NCI-H2107 (cell line): ENCODE measurements around the gene FLT4.

Source experiments
- DNase-seq: peaks from one replicate; lab custom pipeline; 2025; lab: John Stamatoyannopoulos, UW

FLT4 gene

DNA sequence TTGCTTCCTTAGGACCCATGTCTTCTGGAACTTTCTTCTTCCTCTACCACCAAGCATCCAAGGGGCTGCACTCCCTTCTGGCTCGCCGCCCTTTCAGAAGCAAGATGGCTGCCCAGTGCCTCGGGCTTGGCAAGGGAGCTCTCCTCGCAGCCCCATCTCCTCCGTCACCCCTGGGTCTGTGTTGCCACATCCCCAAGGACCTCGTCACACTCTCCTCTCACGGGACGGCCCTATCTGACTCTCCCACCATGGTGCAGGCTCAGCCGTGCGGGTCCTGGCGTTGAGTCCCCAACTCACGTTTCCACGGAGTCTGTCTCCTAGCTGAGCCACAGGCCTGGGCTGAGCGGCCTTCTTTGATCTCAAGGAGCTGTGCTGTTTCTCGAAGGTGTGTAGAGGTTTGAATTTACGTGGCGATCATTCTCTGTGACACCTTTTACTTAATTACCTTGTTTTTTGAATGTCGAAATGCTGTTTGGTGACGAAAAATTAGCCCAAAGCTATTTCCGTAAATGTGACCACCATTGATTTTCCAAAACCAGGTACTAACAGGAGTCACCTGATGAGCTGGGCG, 43.1 kb downstream of the FLT4 start:
- DNase-seq: no peak

DNA sequence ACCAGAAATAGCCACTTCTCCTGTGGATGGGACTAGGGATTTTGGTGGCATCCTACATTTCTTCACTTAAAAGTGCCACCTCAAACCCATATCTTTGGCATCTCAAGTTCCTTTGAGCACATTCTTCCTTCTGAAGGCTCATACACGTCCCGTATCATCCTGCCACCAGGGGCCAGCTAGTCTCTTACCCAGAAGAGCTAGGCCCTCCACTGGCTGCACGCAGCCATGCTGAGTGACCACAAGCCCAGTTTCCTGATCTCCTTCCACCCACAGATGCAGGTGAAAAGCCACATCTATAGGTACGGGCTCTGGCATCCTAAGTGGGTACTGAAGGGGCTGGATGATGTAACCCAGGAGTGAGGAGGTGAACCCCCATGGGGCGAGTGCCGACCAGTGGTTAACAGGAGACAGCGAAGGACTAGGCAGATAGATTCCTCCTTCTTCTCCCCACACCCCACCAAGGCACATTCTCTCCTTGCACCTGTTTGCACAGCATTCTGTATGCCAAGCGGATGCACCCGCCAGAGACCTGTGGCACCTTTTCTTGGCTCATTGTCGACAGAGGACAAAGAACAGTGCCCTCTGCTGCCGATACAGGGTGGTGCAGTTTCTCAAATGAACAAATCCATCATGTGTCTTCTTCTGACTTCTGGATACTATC, 43.7 kb downstream of the FLT4 start:
- DNase-seq: no peak

DNA sequence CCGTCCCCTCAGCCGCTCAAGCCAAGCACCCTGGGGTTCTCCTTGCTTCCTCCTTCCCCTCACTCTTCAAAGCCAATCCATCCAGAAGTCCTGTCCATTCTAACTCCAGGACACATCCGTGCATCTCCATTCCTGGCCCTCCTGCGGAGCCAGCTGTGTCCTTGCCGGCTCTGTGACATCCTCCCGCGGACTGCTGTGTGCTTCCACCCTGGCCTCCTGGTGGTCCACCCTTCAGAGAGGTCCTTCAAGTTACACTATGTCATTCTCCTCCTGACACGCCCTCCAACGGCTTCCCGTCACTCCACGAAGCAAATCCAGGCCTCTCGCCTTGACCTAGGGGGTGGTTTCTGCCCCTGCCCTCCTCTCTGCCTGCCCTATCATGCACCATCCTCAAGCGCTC, 45.1 kb downstream of the FLT4 start:
- no peak for DNase-seq

GRCh38 chr5:180603076-180603594, 46.3 kb downstream of the FLT4 start:
- DNase-seq: no peak

DNA sequence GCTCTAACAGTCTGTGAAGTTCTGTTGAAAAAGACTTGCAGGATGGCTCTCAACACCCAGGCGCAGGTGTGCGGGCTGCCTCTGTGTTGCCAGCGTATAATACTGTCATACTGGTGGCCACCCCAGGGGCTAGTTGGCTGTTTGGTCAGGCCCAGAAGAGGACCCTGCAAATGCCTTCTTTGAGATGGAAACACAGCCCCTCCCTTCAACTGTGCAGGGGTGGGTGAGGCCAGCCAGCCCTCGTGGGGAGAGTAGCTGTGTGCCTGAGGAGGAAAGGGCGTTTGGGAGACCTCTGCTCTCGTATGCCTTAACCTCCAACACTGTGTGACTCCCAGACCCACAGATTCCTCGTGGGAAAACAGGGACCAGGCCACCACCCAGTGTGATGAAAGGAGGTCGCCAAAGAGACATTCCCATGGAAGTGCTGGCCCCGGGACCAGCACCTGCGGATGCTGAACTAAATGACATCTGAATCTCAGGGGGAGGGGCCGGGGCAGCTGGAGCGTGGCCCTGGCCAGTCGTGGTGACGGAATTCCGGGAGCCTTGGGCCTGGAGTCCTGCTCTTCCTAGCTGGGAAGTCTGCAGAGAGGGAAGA, 46.8 kb downstream of the FLT4 start:
- no peak for DNase-seq

DNA sequence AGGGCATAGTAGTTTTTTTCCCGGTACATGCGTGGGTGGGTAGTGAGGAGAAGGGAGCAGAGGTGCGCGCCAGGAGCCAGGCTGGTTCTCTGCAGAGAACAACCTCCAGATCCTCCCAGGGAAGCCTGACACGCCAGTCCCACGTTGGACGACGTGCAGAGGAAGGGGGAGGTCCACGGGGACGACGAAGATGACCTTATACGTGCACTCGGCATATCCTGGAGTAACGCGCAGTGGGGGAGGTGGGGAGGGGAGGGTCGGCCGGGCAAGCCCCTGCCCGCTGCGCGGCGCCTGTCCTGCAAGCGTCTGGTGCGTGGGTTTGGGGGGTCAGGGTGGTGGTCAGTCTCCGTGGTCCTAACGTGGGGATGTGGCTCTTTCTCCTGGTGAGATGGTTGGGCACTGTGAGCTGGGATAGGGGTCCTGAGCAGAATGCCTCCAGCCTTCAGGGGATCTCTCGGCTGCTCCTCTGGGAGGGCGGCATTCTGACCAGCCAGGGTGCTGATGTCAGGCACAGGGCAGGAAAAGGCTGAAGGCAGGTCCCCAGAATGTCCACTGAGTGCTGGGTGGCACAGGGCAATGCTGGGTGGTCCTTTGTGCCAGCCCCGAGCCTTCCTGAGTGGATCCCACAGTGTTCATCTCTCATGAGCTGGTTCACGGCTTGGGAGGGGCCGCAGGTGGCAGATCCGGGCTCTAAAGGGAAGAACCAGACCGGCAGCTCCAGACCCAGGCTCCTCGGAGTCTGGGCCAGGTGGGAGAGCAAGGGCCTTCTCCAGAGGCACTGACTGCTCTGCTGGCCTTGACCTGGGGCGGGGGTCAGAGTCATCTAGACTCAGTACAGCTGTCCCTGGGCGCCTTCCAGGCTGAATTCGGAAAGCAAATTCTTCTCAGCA, 47.6 kb downstream of the FLT4 start:
- DNase-seq: no peak

GRCh38 chr5:180600554-180601041, 48.8 kb downstream of the FLT4 start:
- no peak for DNase-seq

GRCh38 chr5:180599981-180600553, 49.3 kb downstream of the FLT4 start:
- DNase-seq: no peak

DNA sequence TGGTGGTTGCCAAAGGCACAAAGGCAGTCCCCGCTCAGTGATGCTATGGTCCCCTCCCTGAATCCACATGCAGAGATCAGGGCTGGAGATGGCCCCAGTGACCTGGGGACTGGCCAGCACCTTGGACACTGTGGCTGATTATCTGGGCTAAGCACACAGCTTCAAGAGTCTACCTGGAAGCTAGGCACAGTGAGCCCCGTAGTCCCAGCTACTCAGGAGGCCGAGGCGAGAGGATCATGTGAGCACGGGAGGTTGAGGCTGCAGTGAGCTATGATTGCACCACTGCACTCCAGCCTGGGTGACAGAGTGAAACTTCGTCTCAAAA, 49.8 kb downstream of the FLT4 start:
- DNase-seq: no peak

DNA sequence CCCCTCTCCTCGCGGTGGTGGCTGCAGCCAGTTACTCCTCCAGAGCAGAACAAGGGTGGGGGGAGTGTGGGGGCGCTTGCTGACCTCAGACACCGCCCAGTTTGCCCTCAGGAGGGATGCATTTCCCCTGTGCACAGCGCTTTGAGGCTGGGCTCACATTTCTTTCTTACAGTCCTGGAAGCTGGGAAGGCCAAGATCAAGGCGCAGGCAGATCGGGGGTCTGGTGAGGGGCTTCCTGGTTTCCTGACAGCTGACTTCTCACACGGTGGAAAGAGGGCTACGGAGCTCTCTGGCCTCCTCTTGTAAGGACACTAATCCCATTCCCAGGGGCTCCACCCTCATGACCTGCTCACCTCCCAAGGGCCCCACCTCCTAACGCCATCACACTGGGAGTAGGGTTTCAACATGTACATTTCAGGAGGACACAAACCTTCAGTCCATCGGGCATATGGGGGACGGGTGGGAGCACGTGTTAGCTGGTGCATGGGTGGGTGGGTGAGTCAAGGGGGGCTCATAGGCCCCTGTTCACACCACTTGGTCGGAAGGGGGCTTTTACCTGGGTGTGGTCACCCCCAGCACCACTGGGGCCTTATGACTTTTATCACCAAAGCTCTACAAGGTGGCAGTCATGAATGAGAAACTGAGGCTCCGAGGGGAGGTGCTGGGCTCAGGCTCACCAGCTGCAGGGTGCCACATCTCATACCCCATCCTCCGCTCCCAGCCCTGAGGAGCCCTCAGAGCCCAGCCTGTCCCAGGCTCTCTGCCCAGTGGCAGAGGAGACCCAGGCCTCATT, 50.4 kb downstream of the FLT4 start:
- no peak for DNase-seq

DNA sequence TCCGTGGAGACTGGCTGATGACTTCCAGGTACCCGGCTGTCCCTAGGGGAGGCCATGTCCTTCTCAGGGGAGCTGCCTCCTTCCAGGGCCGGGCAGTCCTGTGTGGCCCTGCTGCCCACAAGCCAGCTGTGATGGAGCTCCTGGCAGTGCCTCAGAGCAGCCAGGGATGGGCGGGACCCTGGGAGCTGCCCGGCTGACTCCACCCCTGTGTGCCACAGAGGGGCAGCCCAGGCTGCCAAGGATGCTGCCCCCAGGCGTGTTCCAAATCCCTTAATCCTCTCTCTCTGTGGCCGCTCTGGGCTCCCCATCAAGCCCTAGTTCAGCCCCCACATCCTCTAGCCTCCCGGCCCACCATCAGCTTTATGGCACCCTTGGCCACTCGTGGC, 51.1 kb downstream of the FLT4 start:
- DNase-seq: no peak

DNA sequence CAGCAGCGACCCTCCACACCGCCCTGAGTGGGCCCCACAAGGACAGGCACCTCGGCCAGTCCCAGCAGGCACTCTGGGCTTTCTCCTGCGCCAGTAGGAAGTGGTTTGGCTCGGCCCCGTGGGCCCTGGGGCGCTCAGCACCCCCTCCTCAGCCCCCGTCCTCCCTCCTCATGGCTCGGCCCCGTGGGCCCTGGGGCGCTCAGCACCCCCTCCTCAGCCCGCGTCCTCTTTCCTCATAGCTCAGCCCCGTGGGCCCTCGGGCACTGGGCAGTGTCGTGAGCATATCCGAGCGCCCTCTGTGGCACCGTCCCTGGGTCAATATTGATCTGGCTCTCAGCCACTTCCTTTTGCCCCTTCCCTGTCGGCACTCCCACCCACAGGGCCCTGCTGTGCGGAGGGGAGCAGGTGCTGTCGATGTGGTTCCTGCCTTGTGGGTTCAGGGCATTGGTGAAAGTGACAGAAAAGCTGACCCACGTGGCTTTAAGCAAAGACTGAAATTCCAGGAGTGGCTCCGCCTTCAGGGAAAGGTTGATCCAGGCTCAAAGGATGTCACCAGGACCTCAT, 52.6 kb downstream of the FLT4 start:
- DNase-seq: no peak

DNA sequence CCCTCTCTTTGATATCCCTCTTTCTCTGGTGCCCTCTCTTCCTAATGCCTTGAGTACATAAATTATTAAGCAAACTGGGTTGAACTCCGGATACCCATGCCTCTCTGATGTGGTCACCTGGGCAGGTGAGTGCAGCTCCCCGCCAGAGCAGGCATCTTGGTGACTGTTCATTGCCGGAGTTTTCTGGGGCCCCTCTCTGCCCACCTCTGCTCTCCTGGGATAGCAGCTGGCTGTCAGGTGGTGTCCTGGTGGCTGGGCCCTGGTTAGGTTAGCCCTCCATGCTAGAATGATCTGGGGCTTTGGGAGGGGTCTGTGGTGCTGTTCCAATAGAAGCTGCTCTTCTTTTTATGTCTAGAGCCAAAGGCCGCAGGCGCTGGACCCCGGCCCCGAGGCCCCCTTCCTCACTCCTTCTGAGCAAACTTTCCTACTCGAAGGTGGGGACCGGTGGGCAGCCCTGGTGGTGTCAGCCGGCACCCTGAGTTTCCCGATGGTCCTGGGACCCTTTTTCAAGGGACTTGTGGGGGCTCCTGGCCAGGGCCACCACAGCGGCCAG, 53.2 kb downstream of the FLT4 start:
- DNase-seq: no peak

- no peak for DNase-seq
These were observed 53.9 kb downstream of the FLT4 start for GRCh38 chr5:180595381-180596114.

GRCh38 chr5:180595046-180595379, 54.4 kb downstream of the FLT4 start:
- no peak for DNase-seq

DNA sequence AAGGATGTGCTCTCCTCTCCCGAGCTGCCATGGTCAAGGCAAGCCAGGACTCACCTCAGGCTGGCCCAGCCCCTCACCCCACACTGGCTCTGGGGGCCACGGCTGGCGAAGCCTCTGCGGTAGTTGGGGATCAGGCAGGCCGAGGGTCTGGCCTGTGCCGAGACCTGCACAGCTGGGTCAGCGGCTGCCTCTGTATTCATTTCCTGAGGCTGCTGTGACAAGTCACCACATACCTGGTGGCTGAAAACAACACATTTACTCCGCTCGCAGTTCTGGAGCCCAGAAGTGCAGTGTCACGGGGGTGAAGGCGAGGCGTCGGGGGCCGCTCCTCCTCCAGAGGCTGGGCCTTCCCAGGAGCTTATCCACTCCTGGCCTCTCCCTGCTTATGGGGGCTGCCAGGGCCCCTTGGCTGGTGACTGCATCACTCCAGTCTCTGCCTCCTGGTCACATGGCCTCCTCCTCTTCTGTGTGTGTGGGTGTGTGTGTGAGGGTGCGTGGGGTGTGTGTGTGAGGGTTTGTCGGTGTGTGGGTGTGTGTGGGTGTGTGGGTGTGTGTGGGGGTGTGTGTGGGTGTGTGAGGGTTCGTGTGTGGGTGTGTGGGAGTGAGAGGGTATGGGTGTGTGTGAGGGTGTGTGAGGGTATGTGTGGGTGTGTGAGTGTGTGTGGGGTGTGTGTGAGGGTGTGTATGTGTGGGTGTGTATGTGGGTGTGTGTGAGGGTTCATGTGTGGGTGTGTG, 54.9 kb downstream of the FLT4 start:
- no peak for DNase-seq

- no peak for DNase-seq
These were observed 55.8 kb downstream of the FLT4 start for GRCh38 chr5:180593446-180594206.

- no peak for DNase-seq
These were observed 57.2 kb downstream of the FLT4 start for GRCh38 chr5:180592176-180592575.
